ENCODE data around the gene VKORC1L1.

Gene VKORC1L1

GRCh38 chr7:66007232-66007631 is 134.4 kb downstream of the VKORC1L1 start:
- Histone ChIP-seq H3K79me2 (ENCODE audit: insufficient read depth, low read length) (no peaks in the 10 kb centered on the region), H3K4me2 (ENCODE audit: low read depth, low read length, poor library complexity, severe bottlenecking) (no peak overlapping the region), H3K4me3 (ENCODE audit: low read length, poor library complexity, severe bottlenecking) (no peak overlapping the region), H4K20me1 (ENCODE audit: insufficient read depth, low read length, poor library complexity, severe bottlenecking) (no peaks in the 10 kb centered on the region), H3K36me3 (ENCODE audit: insufficient read depth, low read length) (no peaks in the 10 kb centered on the region), H3K9ac (ENCODE audit: low read depth, low read length, poor library complexity, severe bottlenecking) (no peak overlapping the region), H3K4me1 (ENCODE audit: insufficient read depth, low read length, poor library complexity, severe bottlenecking) (no peaks in the 10 kb centered on the region), H3K27me3 (ENCODE audit: insufficient read depth, low read length, poor library complexity, severe bottlenecking) (no peaks in the 10 kb centered on the region), H3F3A (ENCODE audit: low read depth) (no peaks in the 10 kb centered on the region), H3K9me2 (replicated peaks; ENCODE audit: low read depth, low read length) (no peaks in the 10 kb centered on the region), H3K9me3 (ENCODE audit: insufficient read depth, low read depth, low read length) (no peaks in the 10 kb centered on the region), H2AFZ (ENCODE audit: low read length) (no peak overlapping the region)
- TF ChIP-seq, protein P1, sequence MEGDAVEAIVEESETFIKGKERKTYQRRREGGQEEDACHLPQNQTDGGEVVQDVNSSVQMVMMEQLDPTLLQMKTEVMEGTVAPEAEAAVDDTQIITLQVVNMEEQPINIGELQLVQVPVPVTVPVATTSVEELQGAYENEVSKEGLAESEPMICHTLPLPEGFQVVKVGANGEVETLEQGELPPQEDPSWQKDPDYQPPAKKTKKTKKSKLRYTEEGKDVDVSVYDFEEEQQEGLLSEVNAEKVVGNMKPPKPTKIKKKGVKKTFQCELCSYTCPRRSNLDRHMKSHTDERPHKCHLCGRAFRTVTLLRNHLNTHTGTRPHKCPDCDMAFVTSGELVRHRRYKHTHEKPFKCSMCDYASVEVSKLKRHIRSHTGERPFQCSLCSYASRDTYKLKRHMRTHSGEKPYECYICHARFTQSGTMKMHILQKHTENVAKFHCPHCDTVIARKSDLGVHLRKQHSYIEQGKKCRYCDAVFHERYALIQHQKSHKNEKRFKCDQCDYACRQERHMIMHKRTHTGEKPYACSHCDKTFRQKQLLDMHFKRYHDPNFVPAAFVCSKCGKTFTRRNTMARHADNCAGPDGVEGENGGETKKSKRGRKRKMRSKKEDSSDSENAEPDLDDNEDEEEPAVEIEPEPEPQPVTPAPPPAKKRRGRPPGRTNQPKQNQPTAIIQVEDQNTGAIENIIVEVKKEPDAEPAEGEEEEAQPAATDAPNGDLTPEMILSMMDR (conservative IDR thresholded peaks at IDR 0.05; ENCODE audit: low read length), result no peak
- no peak for TF ChIP-seq EZH2phosphoT487 (IDR thresholded peaks at IDR 0.05; ENCODE audit: borderline replicate concordance)
